ENCODE measurements around the gene NINJ2. TPM values are rescaled to one million over a fixed set of nuclear protein-coding genes. Genes with fewer than 3 reads are reported as not detected.

Gene NINJ2
- total and polyA plus RNA-seq, 4 experiments from 2014 or later: 3.7 to 30.3 (median 15.0) TPM

- ChIA-PET CTCF (ENCODE audit: partially characterized antibody) (interaction anchor here (0.6 to 3.3 kb wide), 7 partner anchors 11 to 102 kb away, joined by 3 to 33 read pairs (median 4); no protein-coding TSS in a partner anchor), POLR2A (ENCODE audit: partially characterized antibody) (interaction anchor here (1.3 kb wide), 1 partner anchor 91 kb away, joined by 3 read pairs; no protein-coding TSS in a partner anchor)
- H3K27ac ChIP-seq (ENCODE audit: low read depth, low read length): no peak overlapping the region
- no peak for DNase-seq
- H3K27me3 Mint-ChIP-seq: peaks cover 5 to 8% of the 10 kb centered on the region in 2 donors
- no peaks in the 10 kb centered on the region for H3K9me3 Mint-ChIP-seq
- no peaks in the 10 kb centered on the region for H3K9me3 ChIP-seq (ENCODE audit: control insufficient read depth in 1 of 2, low read length in 2 of 2)
- H3K27me3 ChIP-seq (ENCODE audit: insufficient read depth, low read length): no peaks in the 10 kb centered on the region
- no peak overlapping the region for H3K4me3 Mint-ChIP-seq
- H3K27ac Mint-ChIP-seq: peak overlapping the region in 1 of 7 donors; percentile 0
- no peaks in the 10 kb centered on the region for H3K36me3 ChIP-seq (ENCODE audit: insufficient read depth, low read length)
- intact Hi-C loops (cut with micrococcal nuclease): no loop called here
- H3K36me3 Mint-ChIP-seq: no peaks in the 10 kb centered on the region
- no peak overlapping the region for H3K4me3 ChIP-seq (ENCODE audit: low read length in 2 of 2)
- H3K4me1 Mint-ChIP-seq: peaks cover 13 to 28% (median 21%) of the 10 kb centered on the region in 4 donors
- peaks cover 25% of the 10 kb centered on the region for H3K4me1 ChIP-seq (ENCODE audit: insufficient read depth, low read length)
Observed at GRCh38 chr12:544142-544541, 119.1 kb downstream of the NINJ2 start.

GRCh38 chr12:543114-543451, 120.2 kb downstream of the NINJ2 start:
- DNase-seq: no peak
- Mint-ChIP-seq H3K4me3 (no peak overlapping the region), H3K4me1 (peaks cover 18 to 33% (median 25%) of the 10 kb centered on the region in 4 donors), H3K36me3 (no peaks in the 10 kb centered on the region), H3K27me3 (peaks cover 5 to 8% of the 10 kb centered on the region in 2 donors), H3K9me3 (no peaks in the 10 kb centered on the region), H3K27ac (peak overlapping the region in 1 of 7 donors; percentile 52)
- H3K9me3 ChIP-seq (ENCODE audit: control insufficient read depth in 1 of 2, low read length in 2 of 2): no peaks in the 10 kb centered on the region
- no peaks in the 10 kb centered on the region for H3K36me3 ChIP-seq (ENCODE audit: insufficient read depth, low read length)
- H3K4me3 ChIP-seq (ENCODE audit: low read length in 2 of 2): no peak overlapping the region
- H3K4me1 ChIP-seq (ENCODE audit: insufficient read depth, low read length): peaks cover 35% of the 10 kb centered on the region
- intact Hi-C loops (cut with micrococcal nuclease): no loop called here
- no peaks in the 10 kb centered on the region for H3K27me3 ChIP-seq (ENCODE audit: insufficient read depth, low read length)
- ChIA-PET CTCF (ENCODE audit: partially characterized antibody) (interaction anchor here (0.6 to 3.3 kb wide), 3 partner anchors 30 to 101 kb away, joined by 3 to 33 read pairs (median 21); no protein-coding TSS in a partner anchor), POLR2A (ENCODE audit: partially characterized antibody) (no interaction called here)
- H3K27ac ChIP-seq (ENCODE audit: low read depth, low read length): no peak overlapping the region

- Histone ChIP-seq H3K9me3 (ENCODE audit: control insufficient read depth in 1 of 2, low read length in 2 of 2) (no peaks in the 10 kb centered on the region), H3K4me3 (ENCODE audit: low read length in 2 of 2) (no peak overlapping the region), H3K27ac (ENCODE audit: low read depth, low read length) (no peak overlapping the region), H3K4me1 (ENCODE audit: insufficient read depth, low read length) (peaks cover 35% of the 10 kb centered on the region), H3K27me3 (ENCODE audit: insufficient read depth, low read length) (no peaks in the 10 kb centered on the region), H3K36me3 (ENCODE audit: insufficient read depth, low read length) (no peaks in the 10 kb centered on the region)
- intact Hi-C loops (cut with micrococcal nuclease): no loop called here
- H3K4me3 Mint-ChIP-seq: no peak overlapping the region
- H3K9me3 Mint-ChIP-seq: no peaks in the 10 kb centered on the region
- peak overlapping the region in 1 of 7 donors; percentile 52 for H3K27ac Mint-ChIP-seq
- ChIA-PET CTCF (ENCODE audit: partially characterized antibody) (interaction anchor here (3.1 to 3.3 kb wide), 2 partner anchors 88 to 100 kb away, joined by 21 to 33 read pairs; no protein-coding TSS in a partner anchor), POLR2A (ENCODE audit: partially characterized antibody) (no interaction called here)
- no peak for DNase-seq
- H3K4me1 Mint-ChIP-seq: peaks cover 18 to 33% (median 25%) of the 10 kb centered on the region in 4 donors
- no peaks in the 10 kb centered on the region for H3K36me3 Mint-ChIP-seq
- H3K27me3 Mint-ChIP-seq: peaks cover 5 to 8% of the 10 kb centered on the region in 2 donors
Observed at GRCh38 chr12:542395-543113, 120.7 kb downstream of the NINJ2 start.

- H3K27ac ChIP-seq (ENCODE audit: low read depth, low read length): no peak overlapping the region
- ChIA-PET POLR2A (ENCODE audit: partially characterized antibody) (no interaction called here), CTCF (ENCODE audit: partially characterized antibody) (interaction anchor here (1.4 kb wide), 1 partner anchor 89 kb away, joined by 4 read pairs; no protein-coding TSS in a partner anchor)
- Mint-ChIP-seq H3K36me3 (no peaks in the 10 kb centered on the region), H3K27me3 (peaks cover 5 to 8% of the 10 kb centered on the region in 2 donors), H3K9me3 (no peaks in the 10 kb centered on the region), H3K4me3 (no peak overlapping the region), H3K27ac (no peak overlapping the region), H3K4me1 (peaks cover 15 to 33% (median 22%) of the 10 kb centered on the region in 4 donors)
- H3K36me3 ChIP-seq (ENCODE audit: insufficient read depth, low read length): no peaks in the 10 kb centered on the region
- H3K4me3 ChIP-seq (ENCODE audit: low read length in 2 of 2): no peak overlapping the region
- no peaks in the 10 kb centered on the region for H3K27me3 ChIP-seq (ENCODE audit: insufficient read depth, low read length)
- intact Hi-C loops (cut with micrococcal nuclease): no loop called here
- peaks cover 31% of the 10 kb centered on the region for H3K4me1 ChIP-seq (ENCODE audit: insufficient read depth, low read length)
- DNase-seq: no peak
- H3K9me3 ChIP-seq (ENCODE audit: control insufficient read depth in 1 of 2, low read length in 2 of 2): no peaks in the 10 kb centered on the region
Observed at GRCh38 chr12:541676-542324, 121.4 kb downstream of the NINJ2 start.

GRCh38 chr12:539540-540310, 123.5 kb downstream of the NINJ2 start:
- H3K27ac ChIP-seq (ENCODE audit: low read depth, low read length): no peak overlapping the region
- intact Hi-C loops (cut with micrococcal nuclease): no loop called here

GRCh38 chr12:538731-539539, 124.3 kb downstream of the NINJ2 start:
- Mint-ChIP-seq H3K4me3 (peak overlapping the region in 7 of 8 donors; percentile 0 to 78 (median 61)), H3K9me3 (no peaks in the 10 kb centered on the region), H3K36me3 (no peaks in the 10 kb centered on the region), H3K27ac (peak overlapping the region; percentile 84 to 93 (median 88)), H3K27me3 (no peaks in the 10 kb centered on the region), H3K4me1 (peaks cover 14 to 22% (median 19%) of the 10 kb centered on the region in 4 donors)
- Histone ChIP-seq H3K27ac (ENCODE audit: low read depth, low read length) (no peak overlapping the region), H3K9me3 (ENCODE audit: control insufficient read depth in 1 of 2, low read length in 2 of 2) (no peaks in the 10 kb centered on the region), H3K27me3 (ENCODE audit: insufficient read depth, low read length) (no peaks in the 10 kb centered on the region), H3K36me3 (ENCODE audit: insufficient read depth, low read length) (no peaks in the 10 kb centered on the region), H3K4me1 (ENCODE audit: insufficient read depth, low read length) (peaks cover 25% of the 10 kb centered on the region), H3K4me3 (ENCODE audit: low read length in 2 of 2) (no peak overlapping the region)
- CTCF ChIA-PET (ENCODE audit: partially characterized antibody): interaction anchor here (0.8 to 5.0 kb wide), 10 partner anchors 9 to 138 kb away, joined by 3 to 41 read pairs (median 4); partner anchors contain the start of gene CCDC77
- POLR2A ChIA-PET (ENCODE audit: partially characterized antibody): no interaction called here
- intact Hi-C loops (cut with micrococcal nuclease): no loop called here
- DNase-seq: peak; percentile 80 to 87 (median 84)

More at GRCh38 chr12:539540-540310, 123.5 kb downstream of the NINJ2 start:
- Histone ChIP-seq H3K36me3 (ENCODE audit: insufficient read depth, low read length) (no peaks in the 10 kb centered on the region), H3K4me3 (ENCODE audit: low read length in 2 of 2) (no peak overlapping the region), H3K27me3 (ENCODE audit: insufficient read depth, low read length) (no peaks in the 10 kb centered on the region), H3K4me1 (ENCODE audit: insufficient read depth, low read length) (peaks cover 25% of the 10 kb centered on the region), H3K9me3 (ENCODE audit: control insufficient read depth in 1 of 2, low read length in 2 of 2) (no peaks in the 10 kb centered on the region)
- no peak for DNase-seq
- peak overlapping the region in 7 of 8 donors; percentile 0 to 78 (median 61) for H3K4me3 Mint-ChIP-seq
- peaks cover 4 to 5% of the 10 kb centered on the region in 2 donors for H3K27me3 Mint-ChIP-seq
- ChIA-PET POLR2A (ENCODE audit: partially characterized antibody) (no interaction called here), CTCF (ENCODE audit: partially characterized antibody) (interaction anchor here (0.8 to 5.0 kb wide), 7 partner anchors 8 to 139 kb away, joined by 3 to 41 read pairs (median 4); partner anchors contain the start of gene CCDC77)
- H3K9me3 Mint-ChIP-seq: no peaks in the 10 kb centered on the region
- no peaks in the 10 kb centered on the region for H3K36me3 Mint-ChIP-seq
- peak overlapping the region; percentile 84 to 93 (median 88) for H3K27ac Mint-ChIP-seq
- peaks cover 14 to 27% (median 21%) of the 10 kb centered on the region in 4 donors for H3K4me1 Mint-ChIP-seq
